CD4-positive, alpha-beta T cell treated with Interleukin-2 at 100 ng/mL for 4 hours (primary cell): ENCODE data around the gene C19orf47.
"Not testable (repeated sequence)": the region's sequence is repeated elsewhere in the genome, so short reads cannot be mapped to it uniquely, and the experiment has no call there.

Experiments used
- DNase-seq: peaks from one replicate; pipeline ENCODE4 v3.0.0-alpha.2; 2020; ENCODE audit warnings: low spot score

The C19orf47 gene

GRCh38 chr19:40348961-40349507 lies 837 bp upstream of the C19orf47 start:
- peak; percentile 1 for DNase-seq

GRCh38 chr19:40344422-40344821 lies 3.8 kb downstream of the C19orf47 start:
- no peak for DNase-seq

GRCh38 chr19:40342644-40343311 lies 5.4 kb downstream of the C19orf47 start:
- no peak for DNase-seq

GRCh38 chr19:40341601-40342482 lies 6.4 kb downstream of the C19orf47 start:
- DNase-seq, result no peak

- DNase-seq, result no peak
Measured at GRCh38 chr19:40339018-40339728, 9.0 kb downstream of the C19orf47 start.

- no peak for DNase-seq
Measured at GRCh38 chr19:40337594-40337993, 10.6 kb downstream of the C19orf47 start.

GRCh38 chr19:40337107-40337506 lies 11.1 kb downstream of the C19orf47 start:
- no peak for DNase-seq

- no peak for DNase-seq
Measured at GRCh38 chr19:40336601-40336900, 11.6 kb downstream of the C19orf47 start.

GRCh38 chr19:40335855-40336600 lies 12.2 kb downstream of the C19orf47 start:
- DNase-seq, result no peak

GRCh38 chr19:40335101-40335500 lies 13.1 kb downstream of the C19orf47 start:
- DNase-seq, result no peak

- not testable (repeated sequence) for DNase-seq
Measured at GRCh38 chr19:40333083-40333482, 15.1 kb downstream of the C19orf47 start.

GRCh38 chr19:40332669-40333068 lies 15.5 kb downstream of the C19orf47 start:
- no peak for DNase-seq

- no peak for DNase-seq
Measured at GRCh38 chr19:40331052-40331451, 17.1 kb downstream of the C19orf47 start.

GRCh38 chr19:40326201-40326600 lies 22.0 kb downstream of the C19orf47 start:
- DNase-seq, result no peak

GRCh38 chr19:40323705-40324104 lies 24.5 kb downstream of the C19orf47 start:
- no peak for DNase-seq

- no peak for DNase-seq
Measured at GRCh38 chr19:40322951-40323615, 25.1 kb downstream of the C19orf47 start.

GRCh38 chr19:40322271-40322610 lies 26.0 kb downstream of the C19orf47 start:
- no peak for DNase-seq

- DNase-seq, result no peak
Measured at GRCh38 chr19:40321566-40322270, 26.5 kb downstream of the C19orf47 start.

- no peak for DNase-seq
Measured at GRCh38 chr19:40321076-40321475, 27.1 kb downstream of the C19orf47 start.

GRCh38 chr19:40320558-40320935 lies 27.6 kb downstream of the C19orf47 start:
- DNase-seq, result no peak

- no peak for DNase-seq
Measured at GRCh38 chr19:40317338-40317737, 30.9 kb downstream of the C19orf47 start.
